ENCODE measurements around the gene MTHFD1L. TPM values are rescaled to one million over a fixed set of nuclear protein-coding genes. Genes with fewer than 3 reads are reported as not detected.

MTHFD1L gene
- total and polyA plus RNA-seq, 9 donors: 17.3 to 26.9 (median 24.9) TPM

GRCh38 chr6:151005164-151005563 lies 139.7 kb downstream of the MTHFD1L start:
- Histone ChIP-seq H3K4me3 (ENCODE audit: low read length) (no peak overlapping the region), H3K36me3 (ENCODE audit: control insufficient read depth, insufficient read depth, low read length) (no peaks in the 10 kb centered on the region), H3K27ac (ENCODE audit: low read length) (peak overlapping the region; percentile 92), H3K9me3 (replicated peaks; ENCODE audit: control insufficient read depth, low read depth, low read length) (no peaks in the 10 kb centered on the region), H3K4me1 (ENCODE audit: control insufficient read depth, insufficient read depth, low read length) (peaks cover 31% of the 10 kb centered on the region), H3K27me3 (ENCODE audit: control insufficient read depth, insufficient read depth, low read length) (no peaks in the 10 kb centered on the region)
- 29% methylated on average over 1 of the region's 6 CpGs for WGBS (ENCODE audit: insufficient coverage)
- DNase-seq: peak; percentile 59

GRCh38 chr6:151005896-151006632 lies 140.6 kb downstream of the MTHFD1L start:
- Histone ChIP-seq H3K36me3 (ENCODE audit: control insufficient read depth, insufficient read depth, low read length) (no peaks in the 10 kb centered on the region), H3K4me3 (ENCODE audit: low read length) (no peak overlapping the region), H3K27me3 (ENCODE audit: control insufficient read depth, insufficient read depth, low read length) (no peaks in the 10 kb centered on the region), H3K27ac (ENCODE audit: low read length) (peak overlapping the region; percentile 92), H3K9me3 (replicated peaks; ENCODE audit: control insufficient read depth, low read depth, low read length) (no peaks in the 10 kb centered on the region), H3K4me1 (ENCODE audit: control insufficient read depth, insufficient read depth, low read length) (peaks cover 28% of the 10 kb centered on the region)
- WGBS (ENCODE audit: insufficient coverage): 81% methylated on average over 11 of the region's 13 CpGs
- DNase-seq: no peak

DNA sequence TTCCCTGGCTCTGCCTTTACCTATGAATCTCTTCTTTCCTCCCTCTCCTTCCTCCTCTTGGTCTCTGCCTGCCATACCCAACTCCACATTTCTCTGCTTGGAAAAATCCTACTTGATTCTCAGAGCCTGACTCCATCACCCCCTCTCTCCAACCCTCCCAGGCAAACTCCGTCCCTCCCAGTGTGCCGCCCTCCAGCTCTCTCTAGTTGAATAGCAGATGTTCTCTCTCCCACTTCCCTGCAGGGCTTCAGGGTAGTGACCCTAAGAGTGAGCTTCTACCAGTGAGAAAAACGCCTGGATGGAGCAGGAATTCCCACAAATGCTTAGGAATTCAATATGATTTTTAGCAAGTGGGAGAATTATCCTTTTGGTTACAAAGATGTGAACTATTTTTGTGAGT lies 141.6 kb downstream of the MTHFD1L start:
- peaks cover 20% of the 10 kb centered on the region for H3K4me1 ChIP-seq (ENCODE audit: control insufficient read depth, insufficient read depth, low read length)
- no peak overlapping the region for H3K4me3 ChIP-seq (ENCODE audit: low read length)
- H3K27ac ChIP-seq (ENCODE audit: low read length): no peak overlapping the region
- no peak for DNase-seq
- no peaks in the 10 kb centered on the region for H3K36me3 ChIP-seq (ENCODE audit: control insufficient read depth, insufficient read depth, low read length)
- 75% methylated on average over 2 of the region's 3 CpGs for WGBS (ENCODE audit: insufficient coverage)
- no peaks in the 10 kb centered on the region for H3K27me3 ChIP-seq (ENCODE audit: control insufficient read depth, insufficient read depth, low read length)
- no peaks in the 10 kb centered on the region for H3K9me3 ChIP-seq (replicated peaks; ENCODE audit: control insufficient read depth, low read depth, low read length)

GRCh38 chr6:151007922-151008321 lies 142.4 kb downstream of the MTHFD1L start:
- DNase-seq: no peak
- Histone ChIP-seq H3K36me3 (ENCODE audit: control insufficient read depth, insufficient read depth, low read length) (no peaks in the 10 kb centered on the region), H3K4me1 (ENCODE audit: control insufficient read depth, insufficient read depth, low read length) (peaks cover 15% of the 10 kb centered on the region), H3K27me3 (ENCODE audit: control insufficient read depth, insufficient read depth, low read length) (no peaks in the 10 kb centered on the region), H3K9me3 (replicated peaks; ENCODE audit: control insufficient read depth, low read depth, low read length) (no peaks in the 10 kb centered on the region), H3K27ac (ENCODE audit: low read length) (no peak overlapping the region), H3K4me3 (ENCODE audit: low read length) (no peak overlapping the region)
- WGBS (ENCODE audit: insufficient coverage): no CpG with 5 or more reads among the region's 4 CpGs

DNA sequence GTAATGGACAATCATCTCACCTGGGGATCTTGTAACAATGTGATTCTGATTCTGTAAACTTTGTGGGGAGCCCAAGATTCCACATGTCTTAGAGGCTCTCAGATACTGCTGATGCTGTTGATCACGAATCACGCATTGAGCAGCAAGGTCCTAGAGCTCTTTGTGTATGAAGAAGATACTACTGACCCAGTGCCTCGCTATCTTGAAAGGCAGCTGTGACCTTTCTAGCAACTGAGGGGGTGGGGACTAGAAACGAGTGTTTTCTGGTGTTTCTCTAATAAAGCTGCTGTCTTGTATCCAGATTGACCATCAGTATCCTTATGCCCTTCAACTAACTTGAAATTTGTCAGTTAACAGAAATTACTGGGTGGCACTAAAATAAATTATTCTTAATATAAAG lies 142.9 kb downstream of the MTHFD1L start:
- no peak for DNase-seq
- 100% methylated on average over 1 of the region's 4 CpGs for WGBS (ENCODE audit: insufficient coverage)

GRCh38 chr6:151009576-151009975 lies 144.1 kb downstream of the MTHFD1L start:
- peaks cover 15% of the 10 kb centered on the region for H3K4me1 ChIP-seq (ENCODE audit: control insufficient read depth, insufficient read depth, low read length)
- H3K27ac ChIP-seq (ENCODE audit: low read length): peak overlapping the region; percentile 53
- H3K27me3 ChIP-seq (ENCODE audit: control insufficient read depth, insufficient read depth, low read length): no peaks in the 10 kb centered on the region
- H3K9me3 ChIP-seq (replicated peaks; ENCODE audit: control insufficient read depth, low read depth, low read length): no peaks in the 10 kb centered on the region
- 76% methylated on average over 6 of the region's 12 CpGs for WGBS (ENCODE audit: insufficient coverage)
- H3K36me3 ChIP-seq (ENCODE audit: control insufficient read depth, insufficient read depth, low read length): no peaks in the 10 kb centered on the region
- no peak overlapping the region for H3K4me3 ChIP-seq (ENCODE audit: low read length)
- no peak for DNase-seq

More for the DNA sequence above, 142.9 kb downstream of the MTHFD1L start:
- Histone ChIP-seq H3K36me3 (ENCODE audit: control insufficient read depth, insufficient read depth, low read length) (no peaks in the 10 kb centered on the region), H3K4me1 (ENCODE audit: control insufficient read depth, insufficient read depth, low read length) (peaks cover 15% of the 10 kb centered on the region), H3K4me3 (ENCODE audit: low read length) (no peak overlapping the region), H3K9me3 (replicated peaks; ENCODE audit: control insufficient read depth, low read depth, low read length) (no peaks in the 10 kb centered on the region), H3K27me3 (ENCODE audit: control insufficient read depth, insufficient read depth, low read length) (no peaks in the 10 kb centered on the region), H3K27ac (ENCODE audit: low read length) (no peak overlapping the region)

GRCh38 chr6:151010071-151010470 lies 144.6 kb downstream of the MTHFD1L start:
- peak; percentile 79 for DNase-seq
- no CpG with 5 or more reads among the region's 5 CpGs for WGBS (ENCODE audit: insufficient coverage)
- Histone ChIP-seq H3K4me3 (ENCODE audit: low read length) (no peak overlapping the region), H3K9me3 (replicated peaks; ENCODE audit: control insufficient read depth, low read depth, low read length) (no peaks in the 10 kb centered on the region), H3K27ac (ENCODE audit: low read length) (peak overlapping the region; percentile 40), H3K27me3 (ENCODE audit: control insufficient read depth, insufficient read depth, low read length) (no peaks in the 10 kb centered on the region), H3K4me1 (ENCODE audit: control insufficient read depth, insufficient read depth, low read length) (peaks cover 16% of the 10 kb centered on the region), H3K36me3 (ENCODE audit: control insufficient read depth, insufficient read depth, low read length) (no peaks in the 10 kb centered on the region)

GRCh38 chr6:151012321-151013294 lies 147.1 kb downstream of the MTHFD1L start:
- Histone ChIP-seq H3K27ac (ENCODE audit: low read length) (no peak overlapping the region), H3K4me3 (ENCODE audit: low read length) (no peak overlapping the region), H3K9me3 (replicated peaks; ENCODE audit: control insufficient read depth, low read depth, low read length) (no peaks in the 10 kb centered on the region), H3K36me3 (ENCODE audit: control insufficient read depth, insufficient read depth, low read length) (peaks cover 9% of the 10 kb centered on the region), H3K4me1 (ENCODE audit: control insufficient read depth, insufficient read depth, low read length) (peaks cover 5% of the 10 kb centered on the region), H3K27me3 (ENCODE audit: control insufficient read depth, insufficient read depth, low read length) (no peaks in the 10 kb centered on the region)
- 100% methylated on average over 1 of the region's 7 CpGs for WGBS (ENCODE audit: insufficient coverage)
- no peak for DNase-seq

GRCh38 chr6:151014404-151015100 lies 149.1 kb downstream of the MTHFD1L start:
- 0% methylated on average over 2 of the region's 6 CpGs for WGBS (ENCODE audit: insufficient coverage)
- H3K27ac ChIP-seq (ENCODE audit: low read length): peak overlapping the region; percentile 45
- H3K27me3 ChIP-seq (ENCODE audit: control insufficient read depth, insufficient read depth, low read length): no peaks in the 10 kb centered on the region
- H3K36me3 ChIP-seq (ENCODE audit: control insufficient read depth, insufficient read depth, low read length): peaks cover 18% of the 10 kb centered on the region
- peaks cover 10% of the 10 kb centered on the region for H3K4me1 ChIP-seq (ENCODE audit: control insufficient read depth, insufficient read depth, low read length)
- DNase-seq: peak; percentile 82
- no peak overlapping the region for H3K4me3 ChIP-seq (ENCODE audit: low read length)
- H3K9me3 ChIP-seq (replicated peaks; ENCODE audit: control insufficient read depth, low read depth, low read length): no peaks in the 10 kb centered on the region
